ENCODE results near the gene RFX5.

Gene RFX5

DNA sequence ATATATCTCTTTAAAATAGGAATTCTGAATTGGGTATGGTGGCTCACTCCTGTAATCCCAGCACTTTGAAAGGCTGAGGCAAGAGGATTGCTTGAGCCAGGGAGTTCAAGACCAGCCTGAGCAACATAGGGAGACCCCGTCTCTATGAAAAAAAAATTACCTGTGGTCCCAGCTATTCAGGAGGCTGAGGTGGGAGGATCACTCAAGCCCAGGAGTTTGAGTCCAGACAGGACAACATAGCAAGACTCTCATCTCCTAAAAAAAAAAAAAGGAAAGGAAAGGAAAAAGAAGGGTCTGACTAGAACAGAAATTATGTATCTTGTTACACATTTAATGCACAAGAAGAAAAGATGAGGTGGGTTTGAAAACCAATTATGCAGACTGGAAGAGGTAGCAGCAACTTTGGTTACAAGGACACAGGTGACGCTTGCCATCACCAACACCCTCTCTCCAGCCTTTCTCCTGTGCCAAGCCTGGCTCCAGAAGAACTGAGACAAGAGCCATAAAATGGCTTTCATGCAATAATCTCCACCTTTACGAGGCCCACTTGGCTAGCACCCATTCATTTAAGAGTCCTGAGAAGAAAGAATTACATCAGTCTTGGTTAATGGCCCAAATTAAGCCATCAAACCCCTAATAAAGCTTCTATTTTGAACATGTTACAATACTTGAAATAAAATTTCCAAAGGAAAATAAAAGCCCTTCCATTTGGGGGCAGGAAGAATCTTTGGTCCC is 30.3 kb upstream of the RFX5 start:
- ChIA-PET CTCF (no interaction called here), POLR2A (no interaction called here)
- TF ChIP-seq PKNOX1 (IDR thresholded peaks at IDR 0.05), result no peak
- no peak for TF ChIP-seq ARNT (IDR thresholded peaks at IDR 0.05)
- no peak for TF ChIP-seq TARDBP (IDR thresholded peaks at IDR 0.05)
- peak; percentile 58 for TF ChIP-seq ZNF384 (IDR thresholded peaks at IDR 0.05)
- DNase-seq (ENCODE audit: extremely low spot score), result no peak

DNA sequence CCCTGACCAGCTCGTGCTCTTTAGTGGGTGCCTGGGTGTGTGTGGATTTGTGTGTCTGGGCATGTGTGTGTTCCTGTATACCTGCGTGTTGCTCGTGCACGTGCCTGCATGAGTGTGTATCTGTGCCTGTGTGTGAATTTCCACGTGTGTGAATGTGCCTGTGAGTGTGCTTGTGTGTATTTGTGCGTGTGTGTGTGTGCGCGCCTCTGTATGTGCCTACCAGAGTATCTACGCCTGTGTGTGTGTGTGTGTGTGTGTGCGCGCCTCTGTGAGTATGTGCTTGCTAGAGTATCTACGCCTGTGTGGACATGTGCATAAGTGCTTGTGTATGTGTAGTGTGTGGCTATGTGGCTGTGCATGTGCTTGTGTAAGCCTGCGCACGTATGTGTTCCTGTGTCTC is 26.1 kb upstream of the RFX5 start:
- TF ChIP-seq LEF1 (IDR thresholded peaks at IDR 0.05; ENCODE audit: borderline replicate concordance), result no peak
- ChIA-PET CTCF (no interaction called here), POLR2A (interaction anchor here (0.7 to 2.3 kb wide), 6 partner anchors 9 to 92 kb away, joined by 3 to 16 read pairs (median 7); partner anchors contain the start of genes PSMB4, RFX5 and ZNF687)
- no peak for DNase-seq (ENCODE audit: extremely low spot score)

DNA sequence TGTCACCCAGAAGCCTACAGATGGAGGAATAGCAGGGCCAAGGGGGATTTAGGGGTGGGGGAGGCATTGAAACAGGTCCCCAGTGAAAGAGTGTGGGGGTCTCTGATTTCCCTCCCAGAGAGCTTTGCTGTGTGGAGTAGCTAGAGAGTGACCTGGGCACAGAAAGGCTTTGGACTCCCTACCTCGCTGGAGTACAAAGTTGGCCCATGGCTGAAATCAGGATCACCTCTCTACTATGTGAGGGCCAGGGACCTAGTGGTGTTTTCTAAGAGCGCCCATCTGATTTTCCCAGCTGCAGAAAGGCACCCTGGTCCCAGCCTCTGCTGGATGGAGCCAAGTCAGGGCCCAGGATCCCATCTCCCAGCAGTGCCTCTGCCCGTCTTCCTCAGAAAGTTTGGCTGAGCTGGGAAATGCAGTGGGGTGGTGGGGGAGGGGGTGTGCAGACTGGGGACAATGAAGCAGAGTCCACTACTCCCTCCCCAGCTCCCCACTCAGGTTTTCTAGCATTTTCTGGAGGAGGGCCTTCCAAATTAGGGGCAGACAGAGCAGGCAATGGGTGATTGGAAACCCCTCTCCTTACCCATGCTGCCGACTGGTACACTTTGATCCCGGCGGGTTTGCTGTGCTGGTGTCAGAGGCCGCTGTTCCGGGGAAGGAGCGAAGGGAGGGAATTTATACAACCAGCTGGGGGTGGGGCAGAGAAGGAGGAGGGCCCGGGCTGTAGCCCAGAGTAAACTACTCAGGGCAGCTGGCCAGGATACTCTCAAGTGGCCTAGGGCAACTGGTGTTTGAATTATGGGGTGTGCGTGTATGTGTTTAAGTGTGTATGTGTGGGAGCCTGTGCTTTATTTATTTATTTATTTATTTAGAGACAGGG is 25.2 kb upstream of the RFX5 start, which contains the start of gene SELENBP1:
TSS of gene SELENBP1 (minus strand) at position 648 of the 877 bp plus-strand sequence. CDS start at position 584, 64 bp downstream.
- TF ChIP-seq FOXK2 (IDR thresholded peaks at IDR 0.05) (no peak), CTBP1 (IDR thresholded peaks at IDR 0.05; ENCODE audit: borderline replicate concordance) (no peak), PKNOX1 (IDR thresholded peaks at IDR 0.05) (no peak), SP1 (IDR thresholded peaks at IDR 0.05) (no peak), FOXM1 (IDR thresholded peaks at IDR 0.05; ENCODE audit: borderline replicate concordance) (no peak), ZNF384 (IDR thresholded peaks at IDR 0.05) (no peak), SUZ12 (IDR thresholded peaks at IDR 0.05) (no peak), ARNT (IDR thresholded peaks at IDR 0.05) (no peak), FOXA1 (IDR thresholded peaks at IDR 0.05) (no peak), TARDBP (IDR thresholded peaks at IDR 0.05) (no peak), L3MBTL2 (conservative IDR thresholded peaks at IDR 0.05) (no peak), ELF4 (IDR thresholded peaks at IDR 0.05) (no peak; the same call in 1 of the 2 replicates), HDGF (IDR thresholded peaks at IDR 0.05; ENCODE audit: borderline replicate concordance) (no peak), NFRKB (IDR thresholded peaks at IDR 0.05) (no peak), BHLHE40 (IDR thresholded peaks at IDR 0.05; ENCODE audit: borderline replicate concordance) (no peak), LEF1 (IDR thresholded peaks at IDR 0.05; ENCODE audit: borderline replicate concordance) (no peak)
- POLR2A ChIA-PET, result interaction anchor here (0.9 to 2.3 kb wide), 7 partner anchors 10 to 139 kb away, joined by 3 to 16 read pairs (median 5); partner anchors contain the start of genes CGN, PSMB4, RFX5 and ZNF687
- CTCF ChIA-PET, result interaction anchor here (0.5 to 1.2 kb wide), 4 partner anchors 10 to 264 kb away, joined by 3 to 11 read pairs (median 5); no protein-coding TSS in a partner anchor
- DNase-seq (ENCODE audit: extremely low spot score), result peak; percentile 70

DNA sequence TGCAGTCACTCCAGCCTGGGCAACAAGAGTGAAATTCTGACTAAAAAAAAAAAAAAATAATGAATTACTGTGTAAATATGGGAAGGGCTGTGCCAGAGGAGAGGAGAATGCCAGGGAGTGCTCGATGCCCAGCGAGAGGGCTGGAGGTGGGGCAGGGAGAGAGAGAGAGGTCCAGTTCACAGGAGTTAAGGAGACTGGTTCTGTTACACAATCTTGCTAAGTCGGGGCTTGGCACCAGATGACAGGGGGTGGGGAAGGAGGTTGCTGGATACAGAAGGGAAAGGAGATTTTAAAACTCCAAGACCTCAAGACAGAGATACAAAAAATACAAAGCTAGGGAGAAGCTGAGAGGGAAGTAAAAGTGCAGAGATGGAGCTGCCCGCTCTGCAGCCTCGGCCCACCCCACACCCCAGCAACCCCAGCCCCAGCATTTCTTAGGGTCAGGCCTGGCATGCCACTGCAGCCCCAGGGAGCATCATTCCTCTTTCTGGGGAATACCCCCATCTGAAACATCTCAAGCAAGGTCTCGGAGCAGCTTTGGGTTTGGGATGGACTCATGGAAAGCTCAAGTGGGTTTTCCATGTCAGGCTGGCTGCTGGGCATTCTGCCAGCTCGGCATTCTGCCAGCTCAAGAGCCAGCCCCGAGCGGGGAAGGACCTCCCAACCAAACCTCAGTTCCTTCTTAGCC is 24.5 kb upstream of the RFX5 start:
- ChIA-PET CTCF (interaction anchor here (0.6 to 1.2 kb wide), 3 partner anchors 11 to 264 kb away, joined by 3 to 5 read pairs (median 4); no protein-coding TSS in a partner anchor), POLR2A (interaction anchor here (0.9 to 2.3 kb wide), 6 partner anchors 11 to 140 kb away, joined by 3 to 16 read pairs (median 7); partner anchors contain the start of genes CGN, PSMB4, RFX5 and ZNF687)
- DNase-seq (ENCODE audit: extremely low spot score), result peak; percentile 44
- TF ChIP-seq ARNT (IDR thresholded peaks at IDR 0.05) (no peak), CTBP1 (IDR thresholded peaks at IDR 0.05; ENCODE audit: borderline replicate concordance) (no peak), BHLHE40 (IDR thresholded peaks at IDR 0.05; ENCODE audit: borderline replicate concordance) (no peak), FOXA1 (IDR thresholded peaks at IDR 0.05) (no peak), HDGF (IDR thresholded peaks at IDR 0.05; ENCODE audit: borderline replicate concordance) (no peak), PKNOX1 (IDR thresholded peaks at IDR 0.05) (no peak), FOXM1 (IDR thresholded peaks at IDR 0.05; ENCODE audit: borderline replicate concordance) (no peak), SUZ12 (IDR thresholded peaks at IDR 0.05) (no peak)

DNA sequence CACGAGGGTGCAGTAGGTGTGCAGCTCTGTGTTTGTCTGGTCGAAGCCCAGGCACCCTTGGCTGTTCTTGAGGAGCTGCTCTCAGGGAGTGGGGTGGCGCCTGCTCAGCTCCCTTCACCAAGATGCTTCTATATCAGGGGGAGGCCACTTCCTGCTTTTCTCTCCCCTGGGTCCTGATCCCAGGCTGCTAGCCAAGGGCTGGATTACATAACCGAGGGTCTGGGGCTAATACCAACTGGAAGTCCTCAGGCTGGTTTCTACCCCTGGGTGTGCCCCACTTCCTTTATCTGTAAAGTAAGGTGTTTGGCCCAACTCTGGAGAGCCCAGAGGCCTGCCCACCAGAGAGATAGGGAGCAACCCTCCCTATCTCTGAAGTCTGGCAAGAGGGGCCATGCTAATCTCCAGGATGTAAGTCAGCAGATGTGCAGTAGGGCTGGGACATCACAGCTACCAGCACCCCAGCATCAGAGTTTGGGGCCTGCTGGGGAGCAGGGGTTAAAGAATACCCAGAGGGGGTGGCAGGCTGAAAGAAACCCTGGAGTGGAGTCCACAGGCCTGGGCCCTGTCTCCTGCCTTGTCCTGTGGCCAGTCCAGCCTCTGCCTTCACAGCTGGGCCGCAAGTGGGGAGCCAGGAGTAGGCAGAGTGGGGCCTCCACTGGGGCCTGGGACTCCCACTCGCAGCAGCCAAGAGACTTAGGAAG is 23.3 kb upstream of the RFX5 start:
- ChIA-PET CTCF (interaction anchor here (0.6 to 1.1 kb wide), 4 partner anchors 15 to 610 kb away, joined by 3 to 4 read pairs (median 4); no protein-coding TSS in a partner anchor), POLR2A (interaction anchor here (0.8 to 1.2 kb wide), 3 partner anchors 25 to 43 kb away, joined by 3 read pairs; partner anchors contain the start of genes PI4KB and PSMB4)
- TF ChIP-seq FOXK2 (IDR thresholded peaks at IDR 0.05) (no peak), SP1 (IDR thresholded peaks at IDR 0.05) (no peak), ARNT (IDR thresholded peaks at IDR 0.05) (no peak), NFRKB (IDR thresholded peaks at IDR 0.05) (no peak), TARDBP (IDR thresholded peaks at IDR 0.05) (no peak), CTBP1 (IDR thresholded peaks at IDR 0.05; ENCODE audit: borderline replicate concordance) (no peak), FOXM1 (IDR thresholded peaks at IDR 0.05; ENCODE audit: borderline replicate concordance) (no peak), FOXA1 (IDR thresholded peaks at IDR 0.05) (no peak)
- peak; percentile 6 for DNase-seq (ENCODE audit: extremely low spot score)
